Measurements from ENCODE around the gene SNAPC3. TPM values are rescaled to one million over a fixed set of nuclear protein-coding genes. Genes with fewer than 3 reads are reported as not detected.

The SNAPC3 gene
- total RNA-seq, 2 donors from 2014 or later: 36.9 to 56.6 TPM

- no peak overlapping the region for H3K4me3 ChIP-seq
- no peaks in the 10 kb centered on the region for H3K4me1 ChIP-seq
- no peak overlapping the region for H3K27ac ChIP-seq
- H3K9ac ChIP-seq (ENCODE audit: low read depth in 2 of 2, low read length in 2 of 2): no peak overlapping the region
- H3K9me3 ChIP-seq: no peaks in the 10 kb centered on the region
- no peak for DNase-seq
- intact Hi-C loops (cut with DNase I): no loop called here
- H3K36me3 ChIP-seq: peaks cover 22% of the 10 kb centered on the region
- no peak for TF ChIP-seq CTCF (IDR thresholded peaks at IDR 0.05)
- no peaks in the 10 kb centered on the region for H3K27me3 ChIP-seq
Measured at GRCh38 chr9:15444141-15444540, 21.5 kb downstream of the SNAPC3 start.

GRCh38 chr9:15453956-15454355, 31.3 kb downstream of the SNAPC3 start:
- no peaks in the 10 kb centered on the region for H3K9me3 ChIP-seq
- H3K27me3 ChIP-seq: no peaks in the 10 kb centered on the region
- H3K9ac ChIP-seq (ENCODE audit: low read depth in 2 of 2, low read length in 2 of 2): no peak overlapping the region
- H3K27ac ChIP-seq: no peak overlapping the region
- no peaks in the 10 kb centered on the region for H3K4me1 ChIP-seq
- H3K36me3 ChIP-seq: peaks cover 18% of the 10 kb centered on the region
- TF ChIP-seq CTCF (IDR thresholded peaks at IDR 0.05): no peak
- no peak overlapping the region for H3K4me3 ChIP-seq
- intact Hi-C loops (cut with DNase I): no loop called here
- DNase-seq: no peak

GRCh38 chr9:15461056-15461455, 38.4 kb downstream of the SNAPC3 start:
- Histone ChIP-seq H3K36me3 (peaks cover 14% of the 10 kb centered on the region), H3K27me3 (no peaks in the 10 kb centered on the region), H3K27ac (no peak overlapping the region), H3K9ac (ENCODE audit: low read depth in 2 of 2, low read length in 2 of 2) (no peak overlapping the region), H3K9me3 (no peaks in the 10 kb centered on the region), H3K4me1 (no peaks in the 10 kb centered on the region), H3K4me3 (no peak overlapping the region)
- no peak for DNase-seq
- no peak for TF ChIP-seq CTCF (IDR thresholded peaks at IDR 0.05)
- intact Hi-C loops (cut with DNase I): no loop called here

GRCh38 chr9:15461601-15462000, 38.9 kb downstream of the SNAPC3 start:
- intact Hi-C loops (cut with DNase I): no loop called here
- Histone ChIP-seq H3K9ac (ENCODE audit: low read depth in 2 of 2, low read length in 2 of 2) (no peak overlapping the region), H3K4me3 (no peak overlapping the region), H3K9me3 (no peaks in the 10 kb centered on the region), H3K36me3 (peaks cover 14% of the 10 kb centered on the region), H3K27me3 (no peaks in the 10 kb centered on the region), H3K27ac (no peak overlapping the region), H3K4me1 (no peaks in the 10 kb centered on the region)
- TF ChIP-seq CTCF (IDR thresholded peaks at IDR 0.05): no peak
- no peak for DNase-seq

- no peak for TF ChIP-seq CTCF (IDR thresholded peaks at IDR 0.05)
- Histone ChIP-seq H3K9ac (ENCODE audit: low read depth in 2 of 2, low read length in 2 of 2) (no peak overlapping the region), H3K36me3 (no peaks in the 10 kb centered on the region)
Measured at GRCh38 chr9:15468145-15468544, 45.5 kb downstream of the SNAPC3 start.

GRCh38 chr9:15469406-15469805, 46.7 kb downstream of the SNAPC3 start:
- no peak overlapping the region for H3K4me3 ChIP-seq
- intact Hi-C loops (cut with DNase I): no loop called here
- no peaks in the 10 kb centered on the region for H3K4me1 ChIP-seq
- H3K9me3 ChIP-seq: no peaks in the 10 kb centered on the region
- no peak overlapping the region for H3K9ac ChIP-seq (ENCODE audit: low read depth in 2 of 2, low read length in 2 of 2)
- H3K27ac ChIP-seq: no peak overlapping the region
- no peak for DNase-seq
- H3K36me3 ChIP-seq: no peaks in the 10 kb centered on the region
- TF ChIP-seq CTCF (IDR thresholded peaks at IDR 0.05): no peak
- H3K27me3 ChIP-seq: no peaks in the 10 kb centered on the region

More at GRCh38 chr9:15468145-15468544, 45.5 kb downstream of the SNAPC3 start:
- H3K27me3 ChIP-seq: no peaks in the 10 kb centered on the region
- H3K4me1 ChIP-seq: no peaks in the 10 kb centered on the region
- H3K4me3 ChIP-seq: no peak overlapping the region
- H3K27ac ChIP-seq: no peak overlapping the region
- no peaks in the 10 kb centered on the region for H3K9me3 ChIP-seq
- DNase-seq: no peak
- intact Hi-C loops (cut with DNase I): no loop called here

Data from colonic mucosa (tissue), 4 donors.